CD4-positive, alpha-beta T cell treated with Interleukin-10 for 1 hour (primary cell): Measurements from ENCODE around the gene FOXD4.
"Not testable (repeated sequence)": the region's sequence is repeated elsewhere in the genome, so short reads cannot be mapped to it uniquely, and the experiment has no call there.

Experiments used
- DNase-seq: peaks from one replicate; pipeline ENCODE4 v3.0.0-alpha.2; 2020

FOXD4 gene

DNA sequence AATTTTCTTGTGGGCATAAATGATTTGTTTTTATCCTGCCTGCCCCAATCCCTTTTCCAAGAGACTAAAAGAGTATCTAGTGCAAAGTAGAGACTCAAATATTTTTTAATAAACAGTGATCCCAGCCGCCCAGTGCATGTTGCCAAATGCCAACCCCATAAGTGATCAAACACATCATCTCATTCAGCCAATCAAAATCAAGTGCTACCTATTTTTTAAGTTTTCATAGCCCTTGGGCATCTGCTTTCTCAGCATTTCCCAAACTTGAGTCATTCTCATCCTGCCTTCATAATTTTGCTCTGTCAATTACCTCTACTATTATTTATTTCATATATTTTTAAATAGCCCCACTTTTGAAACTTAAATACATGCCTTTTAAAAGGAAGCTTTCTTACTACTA, 27.4 kb downstream of the FOXD4 start:
- not testable (repeated sequence) for DNase-seq

DNA sequence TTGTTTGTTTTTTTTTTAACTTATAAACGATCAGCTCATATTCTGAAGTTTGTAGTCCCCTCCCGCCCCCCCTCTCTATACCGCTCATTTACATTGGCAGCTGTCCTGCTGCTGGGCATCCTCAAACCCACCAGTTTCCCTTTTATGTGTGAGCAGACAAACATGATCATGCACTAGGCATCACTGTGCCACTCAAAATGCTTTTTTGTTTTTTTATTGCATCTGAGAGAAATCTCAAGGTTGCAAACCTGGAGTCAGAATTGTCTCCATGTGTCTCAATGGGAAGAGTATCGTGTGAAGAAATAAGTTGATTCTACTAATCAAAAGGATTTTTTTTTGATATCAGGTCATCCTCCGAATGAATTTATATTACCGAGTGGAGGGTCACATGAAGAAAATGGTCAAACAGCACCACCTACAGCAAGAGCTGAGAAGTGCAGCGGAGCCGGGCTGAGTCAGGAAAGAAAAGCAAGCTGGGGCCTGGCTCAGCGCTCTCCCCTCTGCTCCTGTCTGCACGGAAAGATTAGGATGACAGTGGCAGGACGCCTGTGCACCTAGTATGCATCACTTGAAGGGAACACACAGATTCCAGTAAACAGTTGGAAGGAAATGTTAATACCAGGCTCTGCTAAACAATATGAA, 29.7 kb downstream of the FOXD4 start:
- DNase-seq, result not testable (repeated sequence)

DNA sequence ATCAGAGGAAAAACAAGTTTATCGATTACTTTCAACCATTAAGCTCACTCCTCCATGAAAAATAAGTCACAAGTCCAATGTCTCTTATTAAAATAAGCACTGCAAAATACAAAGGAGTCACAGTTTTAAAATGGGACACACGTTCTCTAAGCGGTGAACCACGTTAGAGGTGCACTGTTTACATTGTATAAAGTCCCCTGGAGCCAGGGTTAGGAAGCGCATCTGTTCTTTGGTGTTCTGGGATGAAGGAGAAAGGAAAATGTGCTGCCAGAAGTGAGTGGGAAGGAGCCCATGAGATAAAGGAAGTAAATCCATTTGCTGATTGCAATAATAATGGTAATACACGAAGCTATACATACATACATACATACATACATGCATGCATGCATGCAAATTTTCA, 30.4 kb downstream of the FOXD4 start:
- DNase-seq, result not testable (repeated sequence)

DNA sequence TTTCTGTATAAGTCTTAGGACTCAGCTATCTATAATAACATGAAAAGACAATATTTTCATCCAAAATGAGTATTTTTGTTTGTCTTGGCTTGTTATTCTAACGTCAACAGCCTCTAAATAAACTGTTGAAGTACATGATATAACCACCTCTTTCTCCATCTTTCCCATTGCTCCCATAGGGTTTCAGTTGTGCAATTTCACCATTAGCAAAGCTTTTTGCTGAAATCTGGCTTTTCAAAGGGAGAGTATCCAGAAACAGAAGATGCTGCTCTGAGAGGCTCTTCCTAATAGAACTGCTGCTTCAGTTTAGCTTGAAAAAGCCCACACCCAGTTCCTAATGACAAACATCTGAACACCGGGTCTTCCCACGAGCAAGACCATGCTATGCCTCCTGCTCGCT, 31.1 kb downstream of the FOXD4 start:
- DNase-seq, result not testable (repeated sequence)

DNA sequence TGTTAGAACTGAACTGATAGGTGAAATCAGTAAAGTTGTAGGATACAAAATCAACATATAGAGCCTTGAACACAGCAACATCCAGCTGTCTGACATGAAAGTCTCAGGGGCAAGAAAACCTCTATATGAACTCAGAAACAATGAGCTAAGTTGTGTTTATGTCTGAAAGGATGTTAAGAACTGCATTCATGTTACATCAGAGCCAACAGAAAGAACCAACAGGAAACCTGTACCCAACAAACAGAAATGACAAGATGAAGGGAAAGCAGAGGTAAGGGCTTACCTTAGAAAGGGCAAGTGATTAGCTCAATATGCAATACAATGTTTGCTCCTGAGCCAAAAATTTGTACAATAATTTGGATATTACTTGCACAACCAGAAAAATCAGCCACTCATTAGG, 31.5 kb downstream of the FOXD4 start:
- not testable (repeated sequence) for DNase-seq

DNA sequence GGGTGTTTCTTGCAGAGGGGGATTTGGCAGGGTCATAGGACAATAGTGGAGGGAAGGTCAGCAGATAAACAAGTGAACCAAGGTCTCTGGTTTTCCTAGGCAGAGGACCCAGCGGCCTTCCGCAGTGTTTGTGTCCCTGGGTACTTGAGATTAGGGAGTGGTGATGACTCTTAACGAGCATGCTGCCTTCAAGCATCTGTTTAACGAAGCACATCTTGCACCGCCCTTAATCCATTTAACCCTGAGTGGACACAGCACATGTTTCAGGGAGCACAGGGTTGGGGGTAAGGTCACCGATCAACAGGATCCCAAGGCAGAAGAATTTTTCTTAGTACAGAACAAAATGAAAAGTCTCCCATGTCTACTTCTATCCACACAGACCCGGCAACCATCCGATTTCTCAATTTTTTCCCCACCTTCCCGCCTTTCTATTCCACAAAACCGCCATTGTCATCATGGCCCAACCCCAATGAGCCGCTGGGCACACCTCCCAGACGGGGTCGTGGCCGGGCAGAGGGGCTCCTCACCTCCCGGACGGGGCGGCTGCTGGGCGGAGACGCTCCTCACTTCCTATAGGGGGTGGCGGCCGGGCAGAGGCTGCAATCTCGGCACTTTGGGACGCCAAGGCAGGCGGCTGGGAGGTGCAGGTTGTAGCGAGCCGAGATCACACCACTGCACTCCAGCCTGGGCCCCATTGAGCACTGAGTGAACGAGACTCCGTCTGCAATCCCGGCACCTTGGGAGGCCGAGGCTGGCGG, 35.1 kb downstream of the FOXD4 start:
- not testable (repeated sequence) for DNase-seq

DNA sequence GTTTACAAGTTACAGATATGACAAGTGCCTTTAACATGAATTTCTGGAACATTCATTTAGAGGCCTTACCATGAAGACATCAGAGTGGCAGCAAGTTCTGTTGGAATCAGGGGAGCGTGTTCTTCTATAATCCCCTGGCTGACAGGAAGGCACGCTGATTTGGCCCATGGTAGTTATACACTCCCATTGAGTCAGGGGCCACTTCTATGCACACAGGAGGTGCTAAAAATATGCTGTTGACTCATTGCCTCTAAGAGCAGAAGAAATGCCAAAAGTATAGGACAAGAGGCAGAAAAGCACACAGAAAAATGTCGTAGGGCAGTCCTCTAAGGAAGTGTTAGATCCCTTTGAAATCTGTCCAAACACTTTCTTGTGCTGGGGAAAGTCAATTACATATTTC, 39.9 kb downstream of the FOXD4 start:
- not testable (repeated sequence) for DNase-seq

DNA sequence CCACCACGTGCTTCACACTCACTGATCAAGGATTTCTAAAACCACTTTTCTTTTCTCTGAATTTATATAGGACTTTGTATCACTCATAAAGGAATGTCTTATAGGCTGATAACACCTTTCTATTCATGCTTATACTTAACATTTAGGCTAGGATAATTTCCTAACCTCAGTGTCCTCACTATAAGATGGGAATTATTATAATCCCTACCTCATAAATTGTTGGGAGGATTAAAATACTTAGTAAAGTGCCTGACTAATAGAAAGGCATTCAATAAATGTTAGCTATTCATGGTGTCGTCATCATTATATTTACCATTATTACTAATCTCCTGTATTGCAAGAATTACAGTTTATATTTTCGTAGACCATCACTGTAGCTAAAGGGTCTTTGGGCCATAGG, 41.8 kb downstream of the FOXD4 start:
- DNase-seq, result not testable (repeated sequence)

DNA sequence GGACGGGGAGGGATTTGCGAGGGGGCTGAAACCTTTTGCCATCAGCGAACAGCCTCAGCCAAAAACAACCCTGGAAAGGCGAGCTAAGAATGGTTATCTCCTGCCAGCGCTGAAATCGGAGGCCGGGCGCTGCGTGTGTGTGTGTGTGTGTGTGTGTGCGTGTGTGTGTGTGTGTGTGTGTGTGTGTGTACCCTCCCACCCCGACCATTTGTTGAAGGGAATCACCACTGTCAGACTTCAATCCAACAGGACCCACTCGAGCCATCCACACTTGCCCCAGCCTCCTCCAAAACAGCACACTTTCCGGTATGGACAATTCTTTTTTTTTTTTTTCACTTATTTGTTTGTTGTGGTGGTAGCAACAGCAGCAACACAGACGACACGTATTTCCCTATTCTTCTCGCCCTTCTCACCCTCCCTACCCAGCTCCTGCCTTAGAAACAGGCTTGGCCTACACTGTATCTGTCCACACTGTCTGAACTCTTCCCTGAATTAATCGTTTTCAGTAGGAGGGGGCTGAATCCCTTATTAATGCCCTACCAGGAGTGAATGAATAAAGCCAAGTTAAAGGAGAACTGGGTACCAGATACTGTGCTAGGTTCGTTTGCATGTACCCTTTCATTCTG, 44.2 kb downstream of the FOXD4 start:
- DNase-seq, result not testable (repeated sequence)

DNA sequence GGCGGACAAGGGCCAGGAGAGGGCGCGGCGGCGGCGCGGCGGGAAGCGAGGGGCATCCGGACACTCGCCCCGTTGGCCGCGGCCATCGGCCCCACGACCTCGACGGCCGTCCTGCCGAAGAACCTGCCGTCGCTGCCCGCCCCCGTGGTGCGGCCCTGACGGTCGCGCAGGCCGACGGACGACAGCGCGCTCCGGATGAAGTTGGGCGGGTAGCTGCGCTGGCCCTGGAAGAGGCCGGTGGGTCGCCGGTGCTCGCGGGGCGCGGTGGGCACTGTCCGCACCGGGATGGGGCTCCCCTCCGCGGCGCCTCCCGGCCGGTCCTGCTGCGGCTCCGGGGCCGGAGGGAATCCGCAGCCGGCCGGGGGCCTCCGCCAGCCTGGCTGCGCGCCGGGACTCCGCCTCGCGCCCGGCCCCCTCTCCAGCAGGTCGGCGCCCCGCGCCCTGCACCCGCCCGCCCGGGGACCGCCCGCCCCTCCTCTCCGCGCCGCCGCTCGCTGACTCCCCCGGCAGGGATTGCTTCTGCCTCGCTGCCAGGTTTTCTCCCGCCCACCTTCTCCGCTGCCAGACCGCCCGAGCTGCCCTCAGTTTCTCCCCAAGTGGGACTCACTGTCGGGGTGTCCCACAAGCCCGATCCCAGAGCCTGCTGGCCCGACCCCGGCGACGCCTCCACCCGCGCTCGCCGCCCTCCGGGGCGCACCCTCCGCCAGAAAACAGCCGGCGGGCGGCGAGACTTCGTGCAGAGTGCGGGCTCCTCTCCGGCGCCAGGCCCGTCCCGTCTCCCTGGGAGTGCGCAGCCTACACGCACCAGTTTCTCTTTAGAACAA, 44.9 kb downstream of the FOXD4 start:
- DNase-seq, result not testable (repeated sequence)
